Fibroblast of skin of left biceps (primary cell): ENCODE results near the gene NF1.
A peak's percentile ranks its signal among the peaks of the same experiment; 100 is the strongest.
"Not testable (repeated sequence)": the region's sequence is repeated elsewhere in the genome, so short reads cannot be mapped to it uniquely, and the experiment has no call there.

Experiments used
- DNase-seq, 2 experiments: peaks; one replicate each; pipeline ENCODE4 v3.0.0-alpha.2; 2013; ENCODE audit warnings: low read depth in 2 of 2

The NF1 gene

DNA sequence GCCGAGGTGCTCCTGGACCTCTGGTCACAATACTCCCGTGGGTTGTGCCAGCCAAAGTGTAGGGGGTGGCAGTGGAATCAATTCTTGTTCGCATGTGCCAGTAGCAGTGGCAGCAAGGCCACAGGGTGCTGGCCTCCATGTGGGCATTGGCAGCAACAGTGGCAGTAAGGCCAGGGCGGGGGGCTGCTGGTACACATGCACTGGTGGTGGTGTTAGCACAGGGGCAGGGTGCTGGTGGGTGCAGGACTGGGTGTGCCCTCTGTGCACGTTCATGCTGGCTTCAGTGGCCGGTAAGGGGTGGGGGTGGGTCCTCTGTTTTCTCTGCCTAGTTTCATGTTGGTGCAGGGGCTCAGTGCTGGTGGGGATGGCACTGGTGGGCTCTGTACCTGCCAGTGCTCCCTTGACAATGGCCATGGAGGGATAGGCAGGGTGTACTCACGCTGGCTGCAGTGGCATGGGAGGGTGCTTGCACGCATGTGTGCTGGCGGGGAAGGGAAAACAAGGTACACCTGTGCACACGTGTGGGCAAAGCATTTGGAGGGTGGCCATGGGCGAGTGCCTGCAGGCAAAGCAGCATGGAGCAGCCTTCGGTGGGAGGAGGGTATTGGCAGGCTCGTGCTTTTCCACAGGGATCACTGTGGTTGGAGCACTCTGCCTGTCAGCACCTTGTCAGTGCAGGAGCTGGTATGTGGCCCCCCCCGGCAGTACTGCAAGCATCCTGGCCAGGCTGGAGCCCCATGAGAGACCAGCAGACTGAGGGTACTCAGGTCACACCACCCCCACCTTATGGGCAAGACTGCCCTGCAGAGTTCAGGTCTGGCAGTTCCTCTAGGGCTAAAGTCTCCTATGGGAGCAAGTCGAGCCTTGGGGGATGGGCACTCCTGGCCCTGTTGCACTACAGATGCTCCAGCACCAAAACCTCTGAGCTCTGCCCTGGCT is 35.8 kb downstream of the NF1 start:
- DNase-seq: no peak

DNA sequence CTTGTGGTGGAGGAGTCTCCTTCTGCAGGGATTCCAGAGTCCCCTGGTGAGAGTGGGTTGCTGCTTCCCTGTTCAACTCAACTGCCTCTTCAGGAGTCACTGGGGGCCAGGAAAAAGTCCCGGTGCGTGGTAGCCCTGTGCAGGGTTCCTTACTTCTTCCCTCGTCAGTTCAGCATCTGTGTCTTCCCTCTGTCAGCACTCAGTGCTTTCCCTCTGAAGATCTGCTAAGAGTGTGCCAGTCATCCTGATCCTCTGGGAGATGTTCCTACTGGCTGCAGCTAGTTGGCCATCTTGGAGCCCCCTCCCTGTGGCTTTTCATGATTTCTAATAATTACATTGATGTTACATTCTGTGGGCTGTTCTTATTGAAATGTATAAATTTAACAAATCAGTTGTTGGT is 36.5 kb downstream of the NF1 start:
- no peak for DNase-seq

DNA sequence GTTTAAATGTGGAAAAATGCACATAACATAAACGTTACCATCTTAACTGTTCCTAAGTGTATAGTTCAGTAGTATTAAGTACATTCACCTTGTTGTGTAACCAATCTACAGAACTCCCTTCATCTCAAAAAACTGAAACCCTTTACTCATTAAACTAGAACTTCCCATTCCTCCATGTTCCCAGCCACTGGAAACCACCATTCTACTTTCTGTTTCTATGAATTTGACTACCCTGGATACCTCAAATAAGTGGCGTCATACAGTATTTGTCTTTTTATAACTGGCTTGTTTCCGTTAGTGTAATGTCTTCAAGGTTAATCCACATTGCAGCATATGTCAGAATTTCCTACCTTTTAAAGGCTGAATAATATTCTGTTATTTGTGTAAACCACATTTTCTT is 38.2 kb downstream of the NF1 start:
- DNase-seq: no peak

DNA sequence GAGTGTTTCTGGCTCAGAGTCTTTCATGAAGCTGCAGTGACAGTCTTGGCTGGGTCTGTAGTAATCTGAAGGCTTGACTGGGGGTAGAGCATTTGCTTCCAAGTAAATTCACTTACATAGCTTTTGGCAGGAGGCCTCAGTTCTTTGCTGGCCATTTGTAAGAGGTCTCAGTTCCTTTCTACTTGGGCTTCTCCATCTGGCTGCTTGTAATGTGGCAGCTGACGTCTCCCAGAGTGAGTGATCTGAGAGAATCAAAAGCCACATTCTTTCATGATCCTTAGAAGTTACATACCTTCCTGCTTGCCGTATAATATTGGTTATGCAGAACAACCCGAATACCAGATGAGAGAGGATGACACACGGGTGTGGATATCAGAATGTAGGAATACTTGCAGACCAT is 39.8 kb downstream of the NF1 start:
- peak in 1 of 2 experiments; percentile 24 for DNase-seq

DNA sequence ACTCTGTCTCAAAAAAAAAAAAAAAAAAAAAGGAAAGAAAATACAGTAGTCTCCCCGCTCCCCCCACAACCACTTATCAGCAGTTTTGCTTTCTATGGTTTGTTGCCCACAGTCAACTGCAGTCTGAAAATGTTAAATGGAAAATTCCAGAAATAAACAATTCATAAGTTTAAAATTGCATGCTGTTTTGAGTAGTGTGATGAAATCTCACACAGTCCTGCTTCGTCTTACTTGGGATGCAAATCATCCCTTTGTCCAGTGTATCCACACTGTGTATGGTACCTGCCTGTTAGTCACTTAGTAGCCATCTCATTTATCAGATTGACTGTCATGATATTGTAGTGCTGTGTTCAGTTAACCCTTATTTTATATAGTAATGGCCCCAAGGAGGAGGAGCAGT is 41.5 kb downstream of the NF1 start:
- DNase-seq: no peak

DNA sequence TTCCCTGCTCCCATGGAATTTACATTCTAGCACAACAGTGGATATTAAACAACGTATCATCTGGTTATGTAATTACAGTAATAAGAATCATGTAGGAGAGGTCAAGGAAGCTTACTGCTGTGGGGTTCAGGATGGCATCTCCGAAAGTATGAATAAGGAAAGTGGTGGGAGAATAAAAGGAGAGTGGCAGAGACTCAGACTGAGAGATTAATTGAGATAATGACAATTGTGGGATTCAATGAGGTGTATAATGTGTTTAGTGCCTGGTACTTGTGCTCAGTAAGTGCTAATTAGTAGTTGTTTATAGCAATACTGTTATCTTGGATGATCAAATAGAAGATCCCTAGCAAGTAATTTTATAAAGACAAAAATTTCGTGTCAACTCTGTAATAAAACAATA is 45.3 kb downstream of the NF1 start:
- DNase-seq: no peak

DNA sequence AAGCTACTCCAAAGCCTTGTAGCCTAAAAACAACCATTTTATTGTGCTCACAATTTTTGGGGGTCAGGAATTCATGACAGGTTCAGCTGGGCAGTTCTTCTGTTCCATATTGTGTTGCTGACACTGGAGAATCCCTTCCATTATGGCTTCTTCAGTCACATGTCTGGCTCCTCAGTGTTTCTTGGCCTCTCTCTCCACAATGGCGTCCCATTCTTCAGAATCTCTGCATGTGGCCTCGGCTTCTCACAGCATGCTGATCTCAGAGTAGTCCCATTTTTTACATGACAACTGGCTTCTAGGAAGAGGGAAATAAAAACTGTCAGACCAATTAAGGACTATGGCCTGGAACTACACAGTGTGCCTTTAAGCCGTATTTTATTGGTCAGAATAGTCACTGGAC is 49.7 kb downstream of the NF1 start:
- DNase-seq: no peak

DNA sequence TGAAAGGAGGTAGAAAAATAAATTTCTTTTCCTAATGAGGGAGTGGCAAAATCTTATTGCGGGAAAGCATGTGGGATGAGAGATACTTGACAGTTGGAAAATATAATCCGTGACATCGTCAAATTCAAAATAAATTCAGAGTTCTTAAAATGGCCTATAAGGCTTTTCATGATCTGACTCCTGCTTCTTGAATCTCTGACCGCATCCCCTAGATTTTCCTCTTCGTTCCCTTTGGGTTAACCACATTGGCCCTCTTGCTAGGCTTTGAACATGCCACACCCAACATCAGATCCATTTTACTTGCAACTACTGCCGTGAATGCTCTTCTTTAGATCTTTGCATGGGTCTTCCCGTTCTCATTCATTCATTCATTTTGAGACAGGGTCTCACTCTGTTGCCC is 50.1 kb downstream of the NF1 start:
- DNase-seq: no peak

DNA sequence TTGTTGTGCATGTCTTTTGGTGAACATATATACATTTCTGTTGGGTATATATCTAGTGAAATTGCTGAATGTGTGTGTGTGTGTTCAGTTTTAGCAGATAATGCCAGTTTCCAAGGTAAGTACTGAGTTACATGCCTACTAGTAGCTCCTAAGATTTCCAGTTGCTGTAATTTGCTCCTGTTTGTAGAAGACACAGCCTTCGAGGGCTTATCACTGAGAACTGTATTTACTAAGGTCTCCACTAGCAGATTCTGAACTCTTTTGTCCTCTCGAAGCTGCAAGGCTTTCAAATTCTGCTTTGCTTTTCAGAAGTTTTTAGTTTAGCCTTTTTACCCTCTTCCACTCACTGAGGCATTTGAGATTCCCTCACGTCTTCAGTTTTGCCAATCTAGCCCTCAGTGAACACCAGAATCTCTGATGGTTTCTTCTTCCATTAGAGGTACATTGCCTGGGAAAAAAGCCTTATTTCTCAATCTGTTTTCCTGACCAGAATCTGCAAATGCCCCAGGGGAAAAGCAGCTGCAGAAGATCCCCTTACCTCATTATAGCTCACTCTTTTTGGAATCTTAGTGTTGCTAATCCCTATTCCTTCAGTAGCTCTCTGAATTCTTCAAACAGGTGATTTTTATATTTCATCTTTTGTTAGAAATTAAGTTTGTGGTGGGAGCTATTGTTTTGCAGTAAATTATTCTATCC is 52.9 kb downstream of the NF1 start:
- DNase-seq: no peak

DNA sequence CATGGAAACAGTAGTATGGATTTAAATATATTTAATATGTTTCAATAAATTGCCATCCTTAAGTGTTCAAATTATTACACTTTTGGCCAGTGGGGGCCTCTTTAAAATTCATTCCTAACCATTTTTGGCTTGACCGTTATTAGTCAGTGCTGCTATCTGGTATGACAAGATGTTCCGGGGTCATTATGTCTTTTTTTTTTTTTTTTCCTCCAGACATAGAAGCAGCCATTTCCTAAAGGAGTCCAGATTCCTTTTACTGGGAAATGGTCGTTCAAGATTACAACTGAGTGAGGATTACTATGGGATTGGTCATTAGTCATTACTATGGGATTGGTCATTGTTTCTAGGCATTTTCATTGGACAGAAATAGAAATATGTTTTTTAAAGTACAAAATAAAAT is 53.4 kb downstream of the NF1 start:
- DNase-seq: no peak

DNA sequence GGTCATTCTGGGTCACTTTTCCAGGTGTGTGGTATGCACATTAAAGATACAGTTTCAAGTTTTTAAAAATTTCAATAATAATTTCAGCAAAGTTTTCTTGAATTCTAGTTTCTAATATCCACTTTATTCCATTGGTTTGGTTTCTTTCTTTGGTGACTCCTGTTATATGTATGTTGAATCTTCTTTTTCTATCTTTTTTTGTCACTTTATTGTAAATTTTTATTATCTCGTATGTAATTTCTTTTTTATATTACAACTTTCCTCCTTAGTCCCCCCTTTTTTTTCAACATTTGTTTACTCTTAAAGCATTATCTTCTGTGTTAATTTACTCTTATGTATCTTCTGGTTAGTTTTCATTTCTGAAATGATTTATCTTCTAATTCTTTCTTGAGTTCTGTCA is 57.5 kb downstream of the NF1 start:
- DNase-seq: no peak

DNA sequence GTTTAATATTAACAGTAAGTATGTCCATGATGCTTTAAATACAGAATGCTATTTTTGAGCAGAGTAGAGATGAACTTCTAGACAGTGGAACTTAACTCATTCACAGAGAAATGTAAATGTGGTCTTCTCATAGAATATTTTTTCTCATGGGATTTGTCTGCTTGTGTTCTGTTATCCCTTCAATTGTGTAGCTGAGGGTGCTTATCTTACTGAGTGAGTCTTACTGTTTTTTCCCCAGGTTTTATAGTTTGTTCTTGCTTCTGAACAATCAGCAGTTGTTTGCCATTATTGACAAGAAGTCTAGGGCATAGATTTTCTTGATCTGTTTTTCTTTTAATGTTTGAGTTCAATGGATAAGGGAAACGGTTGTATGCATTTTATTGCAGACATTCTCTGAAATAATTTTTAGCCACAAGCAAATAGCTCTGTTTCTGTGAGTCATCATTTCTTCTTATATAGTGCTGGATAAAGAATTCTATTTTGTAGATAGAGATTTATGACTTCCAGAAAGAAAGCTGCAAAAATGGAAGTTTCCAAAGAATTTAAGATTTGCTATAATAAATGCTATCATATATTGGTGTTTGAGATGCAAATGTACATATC is 60.5 kb downstream of the NF1 start:
- peak; percentile 32 to 36 for DNase-seq

DNA sequence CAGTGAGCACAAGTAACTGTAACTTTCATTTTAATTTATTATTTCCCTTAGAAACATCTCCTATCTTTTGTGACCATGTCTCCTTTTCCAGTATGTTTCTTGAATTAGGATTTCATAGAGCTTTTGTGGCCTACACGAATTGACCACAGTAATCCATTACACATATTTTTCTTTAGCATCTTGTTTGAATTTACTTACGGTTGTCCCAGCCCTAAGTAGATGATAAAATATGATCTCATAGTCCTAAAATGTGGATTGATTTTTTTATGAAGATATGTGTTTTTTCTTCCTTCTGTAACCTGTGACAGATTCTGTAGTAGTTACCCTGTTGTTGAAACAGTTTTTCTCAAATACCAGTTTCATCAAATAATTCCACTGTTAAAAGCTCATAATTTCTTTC is 61.5 kb downstream of the NF1 start:
- peak; percentile 72 to 78 for DNase-seq

DNA sequence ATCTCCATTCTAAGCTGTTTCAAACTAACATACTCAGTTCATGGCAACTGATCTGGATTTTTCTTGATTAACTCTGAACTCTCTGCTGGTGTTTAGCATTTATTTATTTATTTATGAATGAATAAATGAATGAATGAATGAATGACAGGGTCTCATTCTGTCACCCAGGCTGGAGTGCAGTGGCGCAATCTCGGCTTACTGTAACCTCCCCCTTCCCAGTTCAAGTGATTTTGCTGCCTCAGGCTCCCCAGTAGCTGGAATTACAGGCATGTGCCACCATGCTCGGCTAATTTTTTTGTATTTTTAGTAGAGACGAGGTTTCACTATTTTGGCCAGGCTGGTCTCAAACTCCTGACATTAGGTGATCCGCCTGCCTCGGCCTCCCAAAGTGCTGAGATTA is 62.1 kb downstream of the NF1 start:
- not testable (repeated sequence) for DNase-seq

DNA sequence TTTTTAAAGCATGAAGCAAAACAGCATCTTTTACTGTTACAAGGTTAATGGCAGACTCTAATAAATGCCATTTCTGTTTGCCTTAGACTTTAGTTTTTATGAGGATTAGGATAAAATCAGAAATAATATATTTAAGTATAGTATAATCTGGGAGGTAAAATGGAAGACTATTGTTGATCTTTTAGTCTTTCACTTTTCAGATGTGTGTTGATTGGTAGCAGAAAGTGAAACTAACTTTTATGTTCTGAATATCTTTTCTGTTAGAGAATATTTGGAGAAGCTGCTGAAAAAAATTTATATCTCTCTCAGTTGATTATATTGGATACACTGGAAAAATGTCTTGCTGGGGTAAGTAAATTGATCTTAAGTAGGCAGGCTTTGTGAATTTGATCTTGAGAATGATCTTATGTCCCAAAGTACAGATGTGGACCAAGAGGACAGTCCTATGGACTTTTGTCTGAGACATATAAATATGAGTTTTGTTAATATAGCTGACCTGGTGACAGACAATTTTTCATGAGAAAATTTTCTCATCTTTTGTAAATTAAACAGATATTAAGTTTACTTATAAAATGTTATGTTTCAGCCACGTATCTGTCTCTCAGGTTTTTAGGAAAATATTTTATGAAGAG is 64.1 kb downstream of the NF1 start:
- DNase-seq: no peak

DNA sequence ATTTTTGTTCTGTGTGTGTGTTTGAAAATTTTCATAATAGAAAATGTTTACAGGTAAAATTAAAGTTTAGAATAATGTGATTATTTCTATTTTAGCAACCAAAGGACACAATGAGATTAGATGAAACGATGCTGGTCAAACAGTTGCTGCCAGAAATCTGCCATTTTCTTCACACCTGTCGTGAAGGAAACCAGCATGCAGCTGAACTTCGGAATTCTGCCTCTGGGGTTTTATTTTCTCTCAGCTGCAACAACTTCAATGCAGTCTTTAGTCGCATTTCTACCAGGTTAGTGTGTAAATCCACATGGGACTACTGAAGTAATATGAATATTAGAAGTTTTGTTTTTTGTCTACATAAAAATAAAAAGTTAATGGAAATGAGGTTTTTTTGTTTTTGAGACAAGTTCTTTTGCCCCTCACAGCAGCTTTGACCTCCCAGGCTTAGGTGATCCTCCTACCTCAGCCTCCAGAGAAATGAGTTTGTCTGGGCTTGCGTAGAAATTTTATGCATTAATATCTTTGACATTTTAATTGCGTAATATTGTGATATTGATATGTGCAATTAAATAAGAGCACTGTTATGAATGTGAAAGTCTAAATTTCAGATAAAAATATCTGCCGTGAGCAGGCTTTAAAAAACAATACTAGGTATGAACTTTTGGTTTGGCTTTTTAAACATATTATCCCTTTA is 68.5 kb downstream of the NF1 start:
- no peak for DNase-seq

DNA sequence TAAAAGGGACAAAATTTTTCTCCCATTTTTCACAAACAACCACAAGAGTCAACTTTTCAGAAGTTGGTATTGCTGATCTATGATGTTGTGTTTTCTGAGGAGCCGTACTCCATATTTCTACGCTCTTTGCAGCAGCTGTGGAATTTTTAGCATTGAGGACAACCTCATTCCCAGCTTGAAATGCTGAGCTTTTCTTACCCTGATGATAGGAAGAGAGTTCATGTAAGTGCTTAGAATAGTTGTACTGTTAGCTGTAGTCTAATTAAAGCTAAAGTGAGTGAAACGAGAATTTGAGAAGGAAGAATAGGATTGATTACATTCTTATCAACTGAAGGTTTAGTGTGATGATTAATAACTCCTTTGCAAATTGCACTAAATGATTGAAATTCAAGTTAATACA is 72.3 kb downstream of the NF1 start:
- DNase-seq: no peak

DNA sequence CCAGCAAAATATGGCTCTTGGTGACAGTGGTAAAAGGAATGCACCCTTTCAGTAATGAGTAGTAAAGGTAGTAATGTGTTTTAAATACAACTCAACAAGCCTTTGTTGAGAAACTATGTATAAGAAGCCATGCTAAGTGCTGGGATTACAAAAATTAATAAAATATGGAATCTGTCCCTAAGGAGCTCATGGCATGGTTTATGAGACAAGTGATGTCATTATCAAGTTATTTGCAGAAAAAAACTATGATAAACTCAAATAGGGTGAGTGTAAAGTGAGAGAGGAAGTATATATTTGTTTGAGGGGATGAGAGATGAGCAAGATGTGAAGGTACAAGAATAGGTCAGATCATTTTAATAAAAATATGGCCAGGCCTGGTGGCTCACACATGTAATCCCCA is 76.9 kb downstream of the NF1 start:
- no peak for DNase-seq

DNA sequence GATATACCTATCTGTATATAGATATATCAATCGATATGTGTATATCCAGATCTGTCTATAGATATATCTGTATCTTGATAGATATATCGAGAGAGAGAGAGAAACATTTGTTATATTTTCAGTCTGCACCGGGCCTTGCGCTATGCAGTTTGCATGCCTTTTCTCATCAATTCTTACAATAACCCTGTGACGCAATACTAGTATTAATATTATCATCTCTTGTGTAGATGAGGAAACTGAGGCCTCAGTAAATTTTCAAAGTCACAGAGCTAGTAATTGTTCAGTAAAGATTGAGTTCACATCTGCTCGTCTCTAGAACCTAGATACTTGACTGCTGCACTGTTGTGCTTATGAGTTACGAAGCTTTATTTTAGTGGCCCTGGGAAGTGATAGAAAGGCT is 77.6 kb downstream of the NF1 start:
- DNase-seq: no peak

DNA sequence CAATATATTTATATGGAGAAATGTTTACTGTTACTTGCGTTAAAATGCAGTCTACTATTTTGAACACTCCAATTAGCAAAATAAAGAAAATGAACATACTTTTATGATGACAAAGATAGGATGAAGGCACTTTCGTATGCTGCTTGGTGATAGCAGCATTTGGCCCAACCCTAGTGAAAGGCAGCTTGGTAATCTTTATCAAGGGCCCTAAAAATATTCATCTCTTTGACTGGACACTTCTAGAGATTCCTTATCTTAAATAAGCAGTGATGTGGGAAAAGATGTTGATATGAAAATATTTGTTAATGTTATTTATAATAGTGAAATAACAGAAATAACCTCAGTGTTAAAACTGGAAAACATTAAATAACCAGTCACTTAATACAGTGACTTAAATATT is 79.4 kb downstream of the NF1 start:
- DNase-seq: no peak

DNA sequence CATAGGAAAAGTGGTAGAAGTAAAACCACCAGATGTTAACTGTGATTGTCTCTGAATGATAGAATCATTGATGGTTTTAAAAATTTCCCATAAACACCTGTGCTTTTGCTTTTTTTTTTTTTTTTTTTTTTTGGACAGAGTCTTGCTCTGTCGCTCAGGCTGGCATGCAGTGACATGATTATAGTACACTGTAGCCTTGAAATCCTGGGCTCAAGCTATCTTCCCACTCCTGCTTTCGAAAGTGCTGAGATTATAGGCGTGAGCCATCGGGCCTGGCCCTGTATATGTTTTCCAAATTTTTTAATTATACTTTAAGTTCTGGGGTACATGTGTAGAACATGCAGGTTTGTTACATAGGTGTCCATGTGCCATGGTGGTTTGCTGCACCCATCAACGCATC is 80.5 kb downstream of the NF1 start:
- DNase-seq: no peak

DNA sequence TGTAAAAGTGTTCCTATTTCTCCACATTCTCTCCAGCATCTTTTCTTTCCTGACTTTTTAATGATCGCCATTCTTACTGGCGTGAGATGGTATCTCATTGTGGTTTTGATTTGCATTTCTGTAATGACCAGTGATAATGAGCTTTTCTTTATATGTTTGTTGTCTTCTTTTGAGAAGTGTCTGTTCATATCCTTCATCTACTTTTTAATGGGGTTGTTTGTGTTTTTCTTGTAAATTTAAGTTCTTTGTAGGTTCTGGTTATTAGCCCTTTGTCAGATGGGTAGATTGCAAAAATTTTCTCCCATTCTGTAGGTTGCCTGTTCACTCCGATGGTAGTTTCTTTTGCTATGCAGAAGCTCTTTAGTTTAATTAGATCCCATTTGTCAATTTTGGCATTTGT is 81.4 kb downstream of the NF1 start:
- not testable (repeated sequence) for DNase-seq
